ENCODE data around the gene ADD3. TPM values are rescaled to one million over a fixed set of nuclear protein-coding genes. Genes with fewer than 3 reads are reported as not detected.

ADD3 gene
- total RNA-seq, 1 experiment from 2014 or later, result 86.7 TPM

- Mint-ChIP-seq H3K27me3 (ENCODE audit: low read depth) (no peaks in the 10 kb centered on the region), H3K36me3 (no peaks in the 10 kb centered on the region), H3K9me3 (no peaks in the 10 kb centered on the region), H3K4me1 (peaks cover 37% of the 10 kb centered on the region), H3K4me3 (no peak overlapping the region), H3K27ac (no peak overlapping the region)
- peak; percentile 55 for ATAC-seq
- POLR2A ChIA-PET, result no interaction called here
- CTCF ChIA-PET, result interaction anchor here (1.8 kb wide), 1 partner anchor 83 kb away, joined by 8 read pairs; no protein-coding TSS in a partner anchor
- no peak for DNase-seq (ENCODE audit: low spot score)
- TF ChIP-seq GTF2I (CRISPR knock-in tag; conservative IDR thresholded peaks at IDR 0.05) (no peak), USF1 (CRISPR knock-in tag; IDR thresholded peaks at IDR 0.05) (no peak), ETV6 (CRISPR knock-in tag; IDR thresholded peaks at IDR 0.05) (peak; percentile 52; the same call in 1 of the 2 replicates), GABPB1 (CRISPR knock-in tag; IDR thresholded peaks at IDR 0.05) (peak; percentile 88)
These were observed 40.6 kb upstream of the ADD3 start for GRCh38 chr10:109966961-109967738.

GRCh38 chr10:109967739-109968088, 40.1 kb upstream of the ADD3 start:
- H3K9me3 Mint-ChIP-seq, result no peaks in the 10 kb centered on the region
- DNase-seq (ENCODE audit: low spot score) (no peak), ATAC-seq (no peak; the same call in 1 of the 2 replicates)
- no peaks in the 10 kb centered on the region for H3K36me3 Mint-ChIP-seq
- peaks cover 32% of the 10 kb centered on the region for H3K4me1 Mint-ChIP-seq
- H3K27ac Mint-ChIP-seq, result no peak overlapping the region
- CTCF ChIA-PET, result interaction anchor here (1.8 to 3.0 kb wide), 2 partner anchors 11 to 83 kb away, joined by 8 to 17 read pairs; no protein-coding TSS in a partner anchor
- POLR2A ChIA-PET, result no interaction called here
- H3K4me3 Mint-ChIP-seq, result no peak overlapping the region
- H3K27me3 Mint-ChIP-seq (ENCODE audit: low read depth), result no peaks in the 10 kb centered on the region
- no peak for TF ChIP-seq ERG (CRISPR knock-in tag; IDR thresholded peaks at IDR 0.05)
- no peak for TF ChIP-seq NFE2L1 (CRISPR knock-in tag; IDR thresholded peaks at IDR 0.05)
- TF ChIP-seq SMAD4 (CRISPR knock-in tag; IDR thresholded peaks at IDR 0.05), result no peak
- TF ChIP-seq ZNF121 (CRISPR knock-in tag; IDR thresholded peaks at IDR 0.05), result no peak
- no peak for TF ChIP-seq NFYB (CRISPR knock-in tag; conservative IDR thresholded peaks at IDR 0.05; ENCODE audit: low read depth)
- TF ChIP-seq USF1 (CRISPR knock-in tag; IDR thresholded peaks at IDR 0.05), result no peak
- TF ChIP-seq ZNF416 (CRISPR knock-in tag; IDR thresholded peaks at IDR 0.05), result no peak
- TF ChIP-seq AFF4 (CRISPR knock-in tag; IDR thresholded peaks at IDR 0.05; ENCODE audit: borderline replicate concordance), result no peak
- no peak for TF ChIP-seq FOXK1 (CRISPR knock-in tag; IDR thresholded peaks at IDR 0.05)
- TF ChIP-seq CTCF (IDR thresholded peaks at IDR 0.05), result no peak
- TF ChIP-seq GTF2I (CRISPR knock-in tag; conservative IDR thresholded peaks at IDR 0.05), result no peak
- no peak for TF ChIP-seq ARID4B (CRISPR knock-in tag; IDR thresholded peaks at IDR 0.05; ENCODE audit: borderline replicate concordance)
- TF ChIP-seq SP1 (CRISPR knock-in tag; conservative IDR thresholded peaks at IDR 0.05), result no peak
- TF ChIP-seq PRDM15 (CRISPR knock-in tag; IDR thresholded peaks at IDR 0.05), result no peak

Data from WTC11 (cell line).